ENCODE results near the gene WDR19.
"Not testable (repeated sequence)": the region's sequence is repeated elsewhere in the genome, so short reads cannot be mapped to it uniquely, and the experiment has no call there.

DNA sequence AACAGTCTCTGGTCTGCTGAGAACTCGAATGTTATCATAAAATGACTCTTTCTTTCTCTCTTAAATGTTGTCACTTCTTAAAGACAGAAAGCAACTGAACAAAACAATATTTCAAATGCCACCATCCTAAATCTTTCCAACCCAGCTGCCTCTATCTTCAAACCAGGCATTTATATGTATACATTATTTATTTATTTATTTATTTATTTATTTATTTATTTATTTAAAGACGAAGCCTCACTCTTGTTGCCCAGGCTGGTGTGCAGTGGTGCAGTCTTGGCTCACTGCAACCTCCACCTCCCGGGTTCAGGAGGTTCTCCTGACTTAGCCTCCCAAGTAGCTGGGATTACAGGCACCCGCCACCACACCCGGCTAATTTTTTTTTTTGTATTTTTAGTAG lies 110.1 kb downstream of the WDR19 start:
- TF ChIP-seq, protein P1, sequence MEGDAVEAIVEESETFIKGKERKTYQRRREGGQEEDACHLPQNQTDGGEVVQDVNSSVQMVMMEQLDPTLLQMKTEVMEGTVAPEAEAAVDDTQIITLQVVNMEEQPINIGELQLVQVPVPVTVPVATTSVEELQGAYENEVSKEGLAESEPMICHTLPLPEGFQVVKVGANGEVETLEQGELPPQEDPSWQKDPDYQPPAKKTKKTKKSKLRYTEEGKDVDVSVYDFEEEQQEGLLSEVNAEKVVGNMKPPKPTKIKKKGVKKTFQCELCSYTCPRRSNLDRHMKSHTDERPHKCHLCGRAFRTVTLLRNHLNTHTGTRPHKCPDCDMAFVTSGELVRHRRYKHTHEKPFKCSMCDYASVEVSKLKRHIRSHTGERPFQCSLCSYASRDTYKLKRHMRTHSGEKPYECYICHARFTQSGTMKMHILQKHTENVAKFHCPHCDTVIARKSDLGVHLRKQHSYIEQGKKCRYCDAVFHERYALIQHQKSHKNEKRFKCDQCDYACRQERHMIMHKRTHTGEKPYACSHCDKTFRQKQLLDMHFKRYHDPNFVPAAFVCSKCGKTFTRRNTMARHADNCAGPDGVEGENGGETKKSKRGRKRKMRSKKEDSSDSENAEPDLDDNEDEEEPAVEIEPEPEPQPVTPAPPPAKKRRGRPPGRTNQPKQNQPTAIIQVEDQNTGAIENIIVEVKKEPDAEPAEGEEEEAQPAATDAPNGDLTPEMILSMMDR (IDR thresholded peaks at IDR 0.05): not testable (repeated sequence)
- not testable (repeated sequence) for TF ChIP-seq POLR2A, EP300 (IDR thresholded peaks at IDR 0.05)

Data from gastroesophageal sphincter (tissue), 3 donors.